ENCODE results near the gene MRPL34.
"Not testable (repeated sequence)": the region's sequence is repeated elsewhere in the genome, so short reads cannot be mapped to it uniquely, and the experiment has no call there.

The MRPL34 gene

GRCh38 chr19:17305517-17306284 is at the start of gene MRPL34:
MRPL34 (plus strand) TSS chr19:17305872; CDS start chr19:17305893, 21 bp downstream.
- peak; percentile 97 for DNase-seq

GRCh38 chr19:17256130-17256529 is 49.5 kb upstream of the MRPL34 start:
- DNase-seq: no peak

GRCh38 chr19:17259118-17259780 is 46.4 kb upstream of the MRPL34 start:
- no peak for DNase-seq

GRCh38 chr19:17259934-17260333 is 45.7 kb upstream of the MRPL34 start:
- DNase-seq: no peak

- DNase-seq: peak; percentile 70
Measured at GRCh38 chr19:17260842-17261325, 44.8 kb upstream of the MRPL34 start.

- DNase-seq: no peak
Measured at GRCh38 chr19:17262557-17262956, 43.1 kb upstream of the MRPL34 start.

GRCh38 chr19:17263712-17264640 is 41.7 kb upstream of the MRPL34 start:
- DNase-seq: no peak

- DNase-seq: no peak
Measured at GRCh38 chr19:17264641-17264979, 41.1 kb upstream of the MRPL34 start, which contains the start of gene USHBP1. USHBP1 (minus strand) TSS chr19:17264745; CDS start chr19:17264299, 446 bp downstream.

GRCh38 chr19:17266026-17266425 is 39.6 kb upstream of the MRPL34 start:
- no peak for DNase-seq

GRCh38 chr19:17266589-17266974 is 39.1 kb upstream of the MRPL34 start:
- DNase-seq: no peak

- DNase-seq: peak; percentile 96
Measured at GRCh38 chr19:17266975-17267788, 38.5 kb upstream of the MRPL34 start, which contains the start of gene BABAM1. BABAM1 (plus strand) TSS chr19:17267443; CDS start chr19:17268807, 1,364 bp downstream.

GRCh38 chr19:17268754-17269153 is 36.9 kb upstream of the MRPL34 start:
- DNase-seq: no peak

- not testable (repeated sequence) for DNase-seq
Measured at GRCh38 chr19:17274892-17275291, 30.8 kb upstream of the MRPL34 start.

GRCh38 chr19:17275441-17276175 is 30.1 kb upstream of the MRPL34 start:
- DNase-seq: no peak

- no peak for DNase-seq
Measured at GRCh38 chr19:17279436-17279835, 26.2 kb upstream of the MRPL34 start.

GRCh38 chr19:17281391-17282304 is 24.0 kb upstream of the MRPL34 start, which contains the start of gene ANKLE1:
ANKLE1 (plus strand) TSS chr19:17281901; CDS start chr19:17281921, 20 bp downstream.
- DNase-seq: peak; percentile 58

GRCh38 chr19:17282488-17283125 is 23.1 kb upstream of the MRPL34 start:
- DNase-seq: peak; percentile 97

GRCh38 chr19:17283504-17283996 is 22.1 kb upstream of the MRPL34 start:
- no peak for DNase-seq

GRCh38 chr19:17285415-17286135 is 20.1 kb upstream of the MRPL34 start:
- DNase-seq: no peak

All from retina (tissue), 1 donor.